Liver (tissue), 3 donors: ENCODE results near the gene IFT122.

Experiments used
- HNF4A ChIP-seq, 2 donors: conservative IDR thresholded peaks; 2 replicates each; pipeline ENCODE4 v1.6.1; 2016; ENCODE audit warnings: antibody characterized with exemption in 2 of 2, mild to moderate bottlenecking in 2 of 2
- JUND ChIP-seq, 2 donors: IDR thresholded peaks; 2 replicates each; pipeline ENCODE4 v1.6.1; 2016; ENCODE audit warnings: antibody characterized with exemption in 2 of 2
- RAD21 ChIP-seq, 2 donors: IDR thresholded peaks; 2 replicates each; pipeline ENCODE4 v1.6.1; 2016; ENCODE audit warnings: antibody characterized with exemption in 2 of 2, mild to moderate bottlenecking in 2 of 2
- RXRA ChIP-seq, 2 donors: IDR thresholded peaks; 2 replicates each; pipeline ENCODE4 v1.6.1; 2017 to 2018; ENCODE audit warnings: antibody characterized with exemption in 2 of 2, mild to moderate bottlenecking in 1 of 2
- TAF1 ChIP-seq: conservative IDR thresholded peaks from 2 replicates; pipeline ENCODE4 v1.6.1; 2016; ENCODE audit warnings: antibody characterized with exemption, mild to moderate bottlenecking
- YY1 ChIP-seq: IDR thresholded peaks from 2 replicates; pipeline ENCODE4 v1.6.1; 2016; ENCODE audit warnings: antibody characterized with exemption, mild to moderate bottlenecking
- TF ChIP-seq, protein P1 (sequence below): IDR thresholded peaks from 2 replicates; pipeline ENCODE4 v1.6.1; 2016; ENCODE audit warnings: antibody characterized with exemption, mild to moderate bottlenecking
- TF ChIP-seq, protein P2 (sequence below): fragments of 150-350 bp; IDR thresholded peaks from 2 replicates; pipeline ENCODE4 v1.5.1; 2017; ENCODE audit warnings: improper control_type of control experiment, low read depth, low read length; ENCODE audit not compliant: missing input control
- TF ChIP-seq, protein P3 (sequence below): IDR thresholded peaks from 2 replicates; pipeline ENCODE4 v1.6.1; 2016; ENCODE audit warnings: antibody characterized with exemption
- donor health status: healthy.
- donor health status: healthy.

DNA sequence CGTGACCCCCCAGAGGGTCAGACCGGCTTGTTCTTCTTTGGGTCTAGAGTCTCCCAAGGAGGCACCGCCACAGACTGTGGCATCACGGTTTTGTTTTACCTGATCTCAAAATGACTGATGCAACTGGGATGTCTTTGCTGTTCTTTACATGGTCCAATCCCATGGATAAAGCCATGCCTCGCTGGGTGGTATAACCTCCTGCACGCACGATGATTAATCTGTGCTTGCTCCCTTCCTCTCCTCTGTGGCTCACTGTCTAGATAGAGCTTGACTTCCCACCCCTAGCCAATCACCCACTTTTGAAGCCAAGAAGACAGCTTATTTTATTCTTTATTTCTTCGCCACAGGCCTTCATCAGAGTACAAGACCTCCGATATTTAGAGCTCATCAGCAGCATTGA is 51.8 kb downstream of the IFT122 start:
- TF ChIP-seq, protein P1, sequence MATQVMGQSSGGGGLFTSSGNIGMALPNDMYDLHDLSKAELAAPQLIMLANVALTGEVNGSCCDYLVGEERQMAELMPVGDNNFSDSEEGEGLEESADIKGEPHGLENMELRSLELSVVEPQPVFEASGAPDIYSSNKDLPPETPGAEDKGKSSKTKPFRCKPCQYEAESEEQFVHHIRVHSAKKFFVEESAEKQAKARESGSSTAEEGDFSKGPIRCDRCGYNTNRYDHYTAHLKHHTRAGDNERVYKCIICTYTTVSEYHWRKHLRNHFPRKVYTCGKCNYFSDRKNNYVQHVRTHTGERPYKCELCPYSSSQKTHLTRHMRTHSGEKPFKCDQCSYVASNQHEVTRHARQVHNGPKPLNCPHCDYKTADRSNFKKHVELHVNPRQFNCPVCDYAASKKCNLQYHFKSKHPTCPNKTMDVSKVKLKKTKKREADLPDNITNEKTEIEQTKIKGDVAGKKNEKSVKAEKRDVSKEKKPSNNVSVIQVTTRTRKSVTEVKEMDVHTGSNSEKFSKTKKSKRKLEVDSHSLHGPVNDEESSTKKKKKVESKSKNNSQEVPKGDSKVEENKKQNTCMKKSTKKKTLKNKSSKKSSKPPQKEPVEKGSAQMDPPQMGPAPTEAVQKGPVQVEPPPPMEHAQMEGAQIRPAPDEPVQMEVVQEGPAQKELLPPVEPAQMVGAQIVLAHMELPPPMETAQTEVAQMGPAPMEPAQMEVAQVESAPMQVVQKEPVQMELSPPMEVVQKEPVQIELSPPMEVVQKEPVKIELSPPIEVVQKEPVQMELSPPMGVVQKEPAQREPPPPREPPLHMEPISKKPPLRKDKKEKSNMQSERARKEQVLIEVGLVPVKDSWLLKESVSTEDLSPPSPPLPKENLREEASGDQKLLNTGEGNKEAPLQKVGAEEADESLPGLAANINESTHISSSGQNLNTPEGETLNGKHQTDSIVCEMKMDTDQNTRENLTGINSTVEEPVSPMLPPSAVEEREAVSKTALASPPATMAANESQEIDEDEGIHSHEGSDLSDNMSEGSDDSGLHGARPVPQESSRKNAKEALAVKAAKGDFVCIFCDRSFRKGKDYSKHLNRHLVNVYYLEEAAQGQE: no peak
- TF ChIP-seq, protein P2, sequence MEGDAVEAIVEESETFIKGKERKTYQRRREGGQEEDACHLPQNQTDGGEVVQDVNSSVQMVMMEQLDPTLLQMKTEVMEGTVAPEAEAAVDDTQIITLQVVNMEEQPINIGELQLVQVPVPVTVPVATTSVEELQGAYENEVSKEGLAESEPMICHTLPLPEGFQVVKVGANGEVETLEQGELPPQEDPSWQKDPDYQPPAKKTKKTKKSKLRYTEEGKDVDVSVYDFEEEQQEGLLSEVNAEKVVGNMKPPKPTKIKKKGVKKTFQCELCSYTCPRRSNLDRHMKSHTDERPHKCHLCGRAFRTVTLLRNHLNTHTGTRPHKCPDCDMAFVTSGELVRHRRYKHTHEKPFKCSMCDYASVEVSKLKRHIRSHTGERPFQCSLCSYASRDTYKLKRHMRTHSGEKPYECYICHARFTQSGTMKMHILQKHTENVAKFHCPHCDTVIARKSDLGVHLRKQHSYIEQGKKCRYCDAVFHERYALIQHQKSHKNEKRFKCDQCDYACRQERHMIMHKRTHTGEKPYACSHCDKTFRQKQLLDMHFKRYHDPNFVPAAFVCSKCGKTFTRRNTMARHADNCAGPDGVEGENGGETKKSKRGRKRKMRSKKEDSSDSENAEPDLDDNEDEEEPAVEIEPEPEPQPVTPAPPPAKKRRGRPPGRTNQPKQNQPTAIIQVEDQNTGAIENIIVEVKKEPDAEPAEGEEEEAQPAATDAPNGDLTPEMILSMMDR: no peak
- TF ChIP-seq YY1: no peak
- no peak for TF ChIP-seq TAF1
- no peak for TF ChIP-seq RXRA (IDR thresholded peaks at IDR 0.05)
- no peak for TF ChIP-seq JUND (IDR thresholded peaks at IDR 0.05)
- TF ChIP-seq, protein P3, sequence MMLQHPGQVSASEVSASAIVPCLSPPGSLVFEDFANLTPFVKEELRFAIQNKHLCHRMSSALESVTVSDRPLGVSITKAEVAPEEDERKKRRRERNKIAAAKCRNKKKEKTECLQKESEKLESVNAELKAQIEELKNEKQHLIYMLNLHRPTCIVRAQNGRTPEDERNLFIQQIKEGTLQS: no peak
- no peak for TF ChIP-seq HNF4A (conservative IDR thresholded peaks at IDR 0.05)
- no peak for TF ChIP-seq RAD21 (IDR thresholded peaks at IDR 0.05)
